ENCODE data around the gene WFDC11. TPM values are rescaled to one million over a fixed set of nuclear protein-coding genes. Genes with fewer than 3 reads are reported as not detected.

Gene WFDC11
- total RNA-seq, 1 experiment from 2014 or later, result not detected

DNA sequence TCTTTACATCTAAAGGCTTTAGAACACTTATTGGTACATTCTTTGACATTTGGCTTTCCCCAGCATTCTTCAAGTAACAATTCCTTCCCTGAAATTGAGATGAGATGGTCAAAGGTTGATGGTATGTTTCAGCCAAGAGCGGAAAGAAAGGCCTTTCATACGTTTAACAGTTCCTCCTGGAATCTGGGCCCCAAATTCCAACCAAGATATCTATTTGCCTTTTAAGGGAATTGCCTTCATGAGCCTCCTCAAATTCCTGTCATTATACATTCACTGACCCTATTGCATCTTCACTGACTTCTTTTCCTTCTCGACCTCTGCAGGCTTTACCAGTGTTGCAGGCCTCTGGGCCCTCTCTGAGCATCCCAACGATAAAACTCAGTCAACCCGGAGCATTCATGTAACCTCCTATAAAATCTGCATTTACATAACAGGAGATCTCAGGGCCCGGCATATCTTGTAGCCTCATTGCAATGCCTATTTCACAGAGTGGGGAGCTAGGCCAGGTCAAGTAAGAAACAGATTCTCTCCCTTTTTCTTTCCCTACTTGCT, 20.7 kb downstream of the WFDC11 start:
- Histone ChIP-seq H4K20me1 (ENCODE audit: control insufficient read depth, insufficient read depth, insufficient read length) (no peaks in the 10 kb centered on the region), H3K23me2 (ENCODE audit: insufficient read length, low read depth, low read length, poor library complexity, severe bottlenecking) (no peaks in the 10 kb centered on the region), H2BK120ac (ENCODE audit: low read depth, low read length, poor library complexity, severe bottlenecking) (no peak overlapping the region), H2AFZ (ENCODE audit: low read length) (no peak overlapping the region), H3K9me3 (ENCODE audit: control insufficient read depth, low read depth, low read length) (no peaks in the 10 kb centered on the region), H2BK12ac (ENCODE audit: insufficient read length, low read depth, low read length) (no peak overlapping the region), H3K56ac (ENCODE audit: insufficient read length, low read depth, low read length) (no peak overlapping the region), H2BK5ac (ENCODE audit: insufficient read length, low read length) (no peak overlapping the region), H3K4me2 (ENCODE audit: insufficient read depth, insufficient read length, low read length) (no peak overlapping the region), H3T11ph (ENCODE audit: low read length) (no peak overlapping the region), H3K9ac (ENCODE audit: extremely low read depth, insufficient read length, low read length) (no peak overlapping the region), H4K5ac (ENCODE audit: insufficient read length, low read depth, low read length) (no peak overlapping the region), H3K4ac (ENCODE audit: low read depth, low read length) (no peak overlapping the region), H3K27me3 (ENCODE audit: insufficient read depth, low read length) (no peaks in the 10 kb centered on the region), H2BK20ac (ENCODE audit: low read depth, low read length, poor library complexity, severe bottlenecking) (no peak overlapping the region), H4K91ac (ENCODE audit: insufficient read length, low read depth, low read length) (no peak overlapping the region), H3K4me1 (ENCODE audit: insufficient read depth, low read length) (no peaks in the 10 kb centered on the region; the same call in 1 of the 2 replicates), H2BK15ac (ENCODE audit: low read depth, low read length) (no peak overlapping the region), H3K23ac (ENCODE audit: insufficient read length, low read depth, low read length) (no peak overlapping the region), H3K79me1 (ENCODE audit: insufficient read depth, low read depth, low read length, poor library complexity, severe bottlenecking) (no peaks in the 10 kb centered on the region), H3K14ac (ENCODE audit: insufficient read depth, low read length) (no peak overlapping the region), H3K18ac (ENCODE audit: insufficient read length, low read depth, low read length) (no peak overlapping the region), H3K79me2 (ENCODE audit: insufficient read depth, low read length) (no peaks in the 10 kb centered on the region), H3K27ac (ENCODE audit: insufficient read length, low read depth, low read length) (no peak overlapping the region), H4K8ac (replicated peaks; ENCODE audit: insufficient read length, low read depth, low read length) (no peak overlapping the region), H2AK5ac (ENCODE audit: insufficient read length, low read length) (no peak overlapping the region)
- peak overlapping the region in 1 of 3 experiments; percentile 61; a peak in 1 of 7 replicates for H3K27ac Mint-ChIP-seq
- peaks cover 2% of the 10 kb centered on the region; the same call in 1 of the 2 replicates for H3K27me3 Mint-ChIP-seq (ENCODE audit: low read depth)
- peaks cover 21 to 30% of the 10 kb centered on the region in 2 experiments for H3K9me3 Mint-ChIP-seq
- peaks cover 10% of the 10 kb centered on the region in 2 experiments for H3K4me1 Mint-ChIP-seq
- H3K4me3 Mint-ChIP-seq, result no peak overlapping the region
- H3K36me3 Mint-ChIP-seq (ENCODE audit: insufficient read depth in 1 of 3, low read depth in 3 of 3), result peaks cover 13 to 16% (median 15%) of the 10 kb centered on the region in 3 experiments
- TF ChIP-seq, protein P1, sequence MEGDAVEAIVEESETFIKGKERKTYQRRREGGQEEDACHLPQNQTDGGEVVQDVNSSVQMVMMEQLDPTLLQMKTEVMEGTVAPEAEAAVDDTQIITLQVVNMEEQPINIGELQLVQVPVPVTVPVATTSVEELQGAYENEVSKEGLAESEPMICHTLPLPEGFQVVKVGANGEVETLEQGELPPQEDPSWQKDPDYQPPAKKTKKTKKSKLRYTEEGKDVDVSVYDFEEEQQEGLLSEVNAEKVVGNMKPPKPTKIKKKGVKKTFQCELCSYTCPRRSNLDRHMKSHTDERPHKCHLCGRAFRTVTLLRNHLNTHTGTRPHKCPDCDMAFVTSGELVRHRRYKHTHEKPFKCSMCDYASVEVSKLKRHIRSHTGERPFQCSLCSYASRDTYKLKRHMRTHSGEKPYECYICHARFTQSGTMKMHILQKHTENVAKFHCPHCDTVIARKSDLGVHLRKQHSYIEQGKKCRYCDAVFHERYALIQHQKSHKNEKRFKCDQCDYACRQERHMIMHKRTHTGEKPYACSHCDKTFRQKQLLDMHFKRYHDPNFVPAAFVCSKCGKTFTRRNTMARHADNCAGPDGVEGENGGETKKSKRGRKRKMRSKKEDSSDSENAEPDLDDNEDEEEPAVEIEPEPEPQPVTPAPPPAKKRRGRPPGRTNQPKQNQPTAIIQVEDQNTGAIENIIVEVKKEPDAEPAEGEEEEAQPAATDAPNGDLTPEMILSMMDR (conservative IDR thresholded peaks at IDR 0.05), result no peak
- no peak for DNase-seq
- WGBS (ENCODE audit: extremely low coverage, insufficient read length, low lambda C conversion rate), result no CpG with 5 or more reads among the region's 6 CpGs

All from H9 (cell line).